Renal pelvis (tissue), 4 donors: ENCODE results near the gene N4BP2. TPM values are rescaled to one million over a fixed set of nuclear protein-coding genes. Genes with fewer than 3 reads are reported as not detected.

Experiments used
- DNase-seq: peaks from one replicate; pipeline ENCODE4 v3.0.0-alpha.2; 2013
- polyA plus RNA-seq, 3 donors: library from polyadenylated mRNA; unstranded; fragments of 120-200 nt; gene quantifications; one replicate each; pipeline ENCODE4 v1.2.1, GENCODE V29; 2013; ENCODE audit not compliant: insufficient read length in 3 of 3

N4BP2 gene
- polyA plus RNA-seq, 3 donors, result 18.0 to 26.2 (median 25.7) TPM

GRCh38 chr4:40190880-40191815 is 134.5 kb downstream of the N4BP2 start:
- no peak for DNase-seq

GRCh38 chr4:40192114-40193015 is 135.7 kb downstream of the N4BP2 start:
- DNase-seq, result no peak

- no peak for DNase-seq
Measured at GRCh38 chr4:40193016-40193571, 136.4 kb downstream of the N4BP2 start.

GRCh38 chr4:40193578-40193977 is 136.9 kb downstream of the N4BP2 start:
- no peak for DNase-seq

GRCh38 chr4:40194602-40195161 is 138.0 kb downstream of the N4BP2 start:
- no peak for DNase-seq

- DNase-seq, result no peak
Measured at GRCh38 chr4:40195182-40196177, 138.8 kb downstream of the N4BP2 start.

- DNase-seq, result no peak
Measured at GRCh38 chr4:40196272-40196671, 139.6 kb downstream of the N4BP2 start.

- no peak for DNase-seq
Measured at GRCh38 chr4:40196724-40197281, 140.2 kb downstream of the N4BP2 start, which contains the start of gene RHOH. RHOH (plus strand) TSS chr4:40197031; CDS start chr4:40243387, 46,356 bp downstream.

- no peak for DNase-seq
Measured at GRCh38 chr4:40197879-40198689, 141.4 kb downstream of the N4BP2 start.

- DNase-seq, result no peak
Measured at GRCh38 chr4:40199179-40199670, 142.6 kb downstream of the N4BP2 start.

- no peak for DNase-seq
Measured at GRCh38 chr4:40199999-40200874, 143.6 kb downstream of the N4BP2 start.

GRCh38 chr4:40200875-40201801 is 144.5 kb downstream of the N4BP2 start:
- DNase-seq, result no peak

- DNase-seq, result no peak
Measured at GRCh38 chr4:40201898-40202297, 145.2 kb downstream of the N4BP2 start.

GRCh38 chr4:40202474-40202873 is 145.8 kb downstream of the N4BP2 start:
- DNase-seq, result no peak

GRCh38 chr4:40204507-40205258 is 148.0 kb downstream of the N4BP2 start:
- DNase-seq, result no peak
